Measurements from ENCODE around the gene ATG9B.

- TF ChIP-seq CTCF (IDR thresholded peaks at IDR 0.05 in 2 of 3, conservative IDR thresholded peaks at IDR 0.05 in 1 of 3; ENCODE audit: borderline replicate concordance in 1 of 3, insufficient read depth in 1 of 3, low read depth in 2 of 3, low read length in 2 of 3) (no peak), SRF (IDR thresholded peaks at IDR 0.05; ENCODE audit: low read depth) (no peak), POLR2AphosphoS5 (IDR thresholded peaks at IDR 0.05; ENCODE audit: low read depth, low read length) (no peak), POLR2A (IDR thresholded peaks at IDR 0.05; ENCODE audit: borderline replicate concordance, extremely low read depth, insufficient read depth, insufficient read length) (no peak), EZH2phosphoT487 (IDR thresholded peaks at IDR 0.05; ENCODE audit: borderline replicate concordance) (no peak), ELF1 (IDR thresholded peaks at IDR 0.05; ENCODE audit: borderline replicate concordance, low read depth) (no peak)
Measured at GRCh38 chr7:151046603-151047573, 22.6 kb upstream of the ATG9B start.
